Panc1 (cell line): Measurements from ENCODE around the gene WDR49.

ENCODE experiments used
- CTCF ChIP-seq: fragments of 450-650 bp; IDR thresholded peaks from 2 replicates; pipeline ENCODE4 v1.5.1; 2017; ENCODE audit warnings: mild to moderate bottlenecking
- POLR2AphosphoS5 ChIP-seq: IDR thresholded peaks from 2 replicates; pipeline ENCODE4 v1.6.1; 2012; ENCODE audit warnings: mild to moderate bottlenecking, low read depth, low read length, moderate library complexity
- SIN3A ChIP-seq: IDR thresholded peaks from 2 replicates; pipeline ENCODE4 v1.6.1; 2012; ENCODE audit warnings: low read depth, mild to moderate bottlenecking, low read length, moderate library complexity, borderline replicate concordance; ENCODE audit not compliant: insufficient read depth
- TCF7L2 ChIP-seq: IDR thresholded peaks from 2 replicates; pipeline ENCODE4 v1.6.1; 2011; ENCODE audit warnings: mild to moderate bottlenecking, low read depth, low read length, inconsistent platforms
- TF ChIP-seq, protein P1 (sequence below), 2 experiments: IDR thresholded peaks; 2 replicates each; pipeline ENCODE4 v1.6.1; 2011 to 2012; ENCODE audit warnings: low read depth in 2 of 2, control low read depth in 1 of 2, low read length in 1 of 2, mild to moderate bottlenecking in 1 of 2, moderate library complexity in 1 of 2; ENCODE audit not compliant: insufficient read depth in 1 of 2

DNA sequence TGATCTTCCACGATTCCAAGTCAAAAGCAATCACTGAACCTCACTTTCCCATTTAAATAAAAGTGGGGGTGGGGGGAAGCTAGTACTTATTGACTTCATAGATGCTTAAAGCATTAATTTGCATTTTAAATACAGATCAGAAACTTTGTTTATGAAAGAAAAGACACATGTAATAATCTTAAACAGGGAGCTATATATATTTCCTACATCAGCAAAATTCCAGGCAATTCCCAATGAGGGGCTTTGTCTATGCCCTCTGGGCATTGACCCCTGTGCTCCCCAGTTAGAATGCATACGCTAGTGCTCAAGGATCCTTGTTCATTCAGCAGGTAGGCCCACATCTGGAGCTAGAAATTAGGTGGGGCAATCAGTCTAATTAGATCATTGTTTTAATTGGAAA is 199.9 kb downstream of the WDR49 start:
- TF ChIP-seq POLR2AphosphoS5, result no peak
- no peak for TF ChIP-seq CTCF
- TF ChIP-seq SIN3A, result no peak
- TF ChIP-seq, protein P1, sequence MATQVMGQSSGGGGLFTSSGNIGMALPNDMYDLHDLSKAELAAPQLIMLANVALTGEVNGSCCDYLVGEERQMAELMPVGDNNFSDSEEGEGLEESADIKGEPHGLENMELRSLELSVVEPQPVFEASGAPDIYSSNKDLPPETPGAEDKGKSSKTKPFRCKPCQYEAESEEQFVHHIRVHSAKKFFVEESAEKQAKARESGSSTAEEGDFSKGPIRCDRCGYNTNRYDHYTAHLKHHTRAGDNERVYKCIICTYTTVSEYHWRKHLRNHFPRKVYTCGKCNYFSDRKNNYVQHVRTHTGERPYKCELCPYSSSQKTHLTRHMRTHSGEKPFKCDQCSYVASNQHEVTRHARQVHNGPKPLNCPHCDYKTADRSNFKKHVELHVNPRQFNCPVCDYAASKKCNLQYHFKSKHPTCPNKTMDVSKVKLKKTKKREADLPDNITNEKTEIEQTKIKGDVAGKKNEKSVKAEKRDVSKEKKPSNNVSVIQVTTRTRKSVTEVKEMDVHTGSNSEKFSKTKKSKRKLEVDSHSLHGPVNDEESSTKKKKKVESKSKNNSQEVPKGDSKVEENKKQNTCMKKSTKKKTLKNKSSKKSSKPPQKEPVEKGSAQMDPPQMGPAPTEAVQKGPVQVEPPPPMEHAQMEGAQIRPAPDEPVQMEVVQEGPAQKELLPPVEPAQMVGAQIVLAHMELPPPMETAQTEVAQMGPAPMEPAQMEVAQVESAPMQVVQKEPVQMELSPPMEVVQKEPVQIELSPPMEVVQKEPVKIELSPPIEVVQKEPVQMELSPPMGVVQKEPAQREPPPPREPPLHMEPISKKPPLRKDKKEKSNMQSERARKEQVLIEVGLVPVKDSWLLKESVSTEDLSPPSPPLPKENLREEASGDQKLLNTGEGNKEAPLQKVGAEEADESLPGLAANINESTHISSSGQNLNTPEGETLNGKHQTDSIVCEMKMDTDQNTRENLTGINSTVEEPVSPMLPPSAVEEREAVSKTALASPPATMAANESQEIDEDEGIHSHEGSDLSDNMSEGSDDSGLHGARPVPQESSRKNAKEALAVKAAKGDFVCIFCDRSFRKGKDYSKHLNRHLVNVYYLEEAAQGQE (IDR thresholded peaks at IDR 0.05; ENCODE audit: insufficient read depth in 1 of 2, low read depth in 2 of 2, low read length in 1 of 2), result no peak
- TF ChIP-seq TCF7L2, result no peak
